SK-N-SH treated with all-trans-retinoic acid at 6 μM for 48 hours (cell line): ENCODE measurements around the gene NUB1.

Source experiments
- ARNTL ChIP-seq: fragments of 450-650 bp; formaldehyde crosslinking; IDR thresholded peaks from 2 replicates; pipeline ENCODE4 v1.5.0; 2020; ENCODE audit warnings: low read depth, mild to moderate bottlenecking, moderate library complexity, borderline replicate concordance
- BACH2 ChIP-seq: fragments of 250-450 bp; sonication (Bioruptor Pico); IDR thresholded peaks from 2 replicates; pipeline ENCODE4 v1.9.0; 2021; ENCODE audit warnings: mild to moderate bottlenecking, borderline replicate concordance
- ESRRG ChIP-seq: fragments of 250-450 bp; sonication (Bioruptor Pico); IDR thresholded peaks from 2 replicates; pipeline ENCODE4 v1.6.1; 2021; ENCODE audit warnings: mild to moderate bottlenecking
- OSR1 ChIP-seq: fragments of 250-450 bp; sonication (Bioruptor Pico); IDR thresholded peaks from 2 replicates; pipeline ENCODE4 v1.8.0; 2022; ENCODE audit warnings: moderate library complexity, mild to moderate bottlenecking, inconsistent platforms
- PATZ1 ChIP-seq: fragments of 250-450 bp; sonication (Bioruptor Pico); IDR thresholded peaks from 2 replicates; pipeline ENCODE4 v1.8.0; 2020; ENCODE audit warnings: mild to moderate bottlenecking, moderate library complexity, borderline replicate concordance
- POU6F1 ChIP-seq: fragments of 250-450 bp; sonication (Bioruptor Pico); IDR thresholded peaks from 2 replicates; pipeline ENCODE4 v1.8.0; 2021; ENCODE audit warnings: low read depth, mild to moderate bottlenecking, moderate library complexity, borderline replicate concordance
- PPARA ChIP-seq: fragments of 250-450 bp; sonication (Bioruptor Pico); IDR thresholded peaks from 2 replicates; pipeline ENCODE4 v1.5.0; 2020; ENCODE audit warnings: mild to moderate bottlenecking, borderline replicate concordance
- RARB ChIP-seq: fragments of 250-450 bp; sonication (Bioruptor Pico); IDR thresholded peaks from 2 replicates; pipeline ENCODE4 v1.8.0; 2021; ENCODE audit warnings: mild to moderate bottlenecking, moderate library complexity
- SNAI2 ChIP-seq: fragments of 250-450 bp; sonication (Bioruptor Pico); IDR thresholded peaks from 2 replicates; pipeline ENCODE4 v1.5.0; 2020; ENCODE audit warnings: mild to moderate bottlenecking, moderate library complexity
- ZC3H10 ChIP-seq: fragments of 250-450 bp; sonication (Bioruptor Pico); IDR thresholded peaks from 2 replicates; pipeline ENCODE4 v1.5.1; 2021; ENCODE audit warnings: mild to moderate bottlenecking, moderate library complexity
- ZNF565 ChIP-seq: fragments of 450-650 bp; formaldehyde crosslinking; conservative IDR thresholded peaks from 2 replicates; pipeline ENCODE4 v1.5.0; 2020; ENCODE audit warnings: low read depth, mild to moderate bottlenecking, moderate library complexity
- ZNF8 ChIP-seq: fragments of 450-650 bp; formaldehyde crosslinking; IDR thresholded peaks from 2 replicates; pipeline ENCODE4 v1.5.0; 2020; ENCODE audit warnings: mild to moderate bottlenecking, moderate library complexity
- TF ChIP-seq, protein P1 (sequence below): fragments of 250-450 bp; sonication (Bioruptor Pico); IDR thresholded peaks from 2 replicates; pipeline ENCODE4 v1.5.1; 2021; ENCODE audit warnings: mild to moderate bottlenecking, moderate library complexity
- TF ChIP-seq, protein P2 (sequence below): fragments of 250-450 bp; sonication (Bioruptor Pico); IDR thresholded peaks from 2 replicates; pipeline ENCODE4 v1.5.1; 2020; ENCODE audit warnings: low read depth, mild to moderate bottlenecking, moderate library complexity

- TF ChIP-seq PATZ1 (CRISPR knock-in tag) (no peak), ZNF565 (CRISPR knock-in tag) (no peak), ARNTL (CRISPR knock-in tag) (no peak), RARB (CRISPR knock-in tag) (no peak), ZNF8 (CRISPR knock-in tag) (no peak), PPARA (no peak), SNAI2 (CRISPR knock-in tag) (no peak), POU6F1 (no peak), ESRRG (CRISPR knock-in tag) (no peak), ZC3H10 (CRISPR knock-in tag) (no peak), OSR1 (CRISPR knock-in tag) (no peak), BACH2 (CRISPR knock-in tag) (no peak)
- TF ChIP-seq, protein P1, sequence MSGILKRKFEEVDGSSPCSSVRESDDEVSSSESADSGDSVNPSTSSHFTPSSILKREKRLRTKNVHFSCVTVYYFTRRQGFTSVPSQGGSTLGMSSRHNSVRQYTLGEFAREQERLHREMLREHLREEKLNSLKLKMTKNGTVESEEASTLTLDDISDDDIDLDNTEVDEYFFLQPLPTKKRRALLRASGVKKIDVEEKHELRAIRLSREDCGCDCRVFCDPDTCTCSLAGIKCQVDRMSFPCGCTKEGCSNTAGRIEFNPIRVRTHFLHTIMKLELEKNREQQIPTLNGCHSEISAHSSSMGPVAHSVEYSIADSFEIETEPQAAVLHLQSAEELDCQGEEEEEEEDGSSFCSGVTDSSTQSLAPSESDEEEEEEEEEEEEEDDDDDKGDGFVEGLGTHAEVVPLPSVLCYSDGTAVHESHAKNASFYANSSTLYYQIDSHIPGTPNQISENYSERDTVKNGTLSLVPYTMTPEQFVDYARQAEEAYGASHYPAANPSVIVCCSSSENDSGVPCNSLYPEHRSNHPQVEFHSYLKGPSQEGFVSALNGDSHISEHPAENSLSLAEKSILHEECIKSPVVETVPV: no peak
- TF ChIP-seq, protein P2, sequence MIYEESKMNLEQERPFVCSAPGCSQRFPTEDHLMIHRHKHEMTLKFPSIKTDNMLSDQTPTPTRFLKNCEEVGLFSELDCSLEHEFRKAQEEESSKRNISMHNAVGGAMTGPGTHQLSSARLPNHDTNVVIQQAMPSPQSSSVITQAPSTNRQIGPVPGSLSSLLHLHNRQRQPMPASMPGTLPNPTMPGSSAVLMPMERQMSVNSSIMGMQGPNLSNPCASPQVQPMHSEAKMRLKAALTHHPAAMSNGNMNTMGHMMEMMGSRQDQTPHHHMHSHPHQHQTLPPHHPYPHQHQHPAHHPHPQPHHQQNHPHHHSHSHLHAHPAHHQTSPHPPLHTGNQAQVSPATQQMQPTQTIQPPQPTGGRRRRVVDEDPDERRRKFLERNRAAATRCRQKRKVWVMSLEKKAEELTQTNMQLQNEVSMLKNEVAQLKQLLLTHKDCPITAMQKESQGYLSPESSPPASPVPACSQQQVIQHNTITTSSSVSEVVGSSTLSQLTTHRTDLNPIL (CRISPR knock-in tag): no peak
Measured at GRCh38 chr7:151388007-151388297, 46.3 kb downstream of the NUB1 start.
